ENCODE measurements around the gene HYAL4. TPM values are rescaled to one million over a fixed set of nuclear protein-coding genes. Genes with fewer than 3 reads are reported as not detected.

The HYAL4 gene
- not detected for total RNA-seq

DNA sequence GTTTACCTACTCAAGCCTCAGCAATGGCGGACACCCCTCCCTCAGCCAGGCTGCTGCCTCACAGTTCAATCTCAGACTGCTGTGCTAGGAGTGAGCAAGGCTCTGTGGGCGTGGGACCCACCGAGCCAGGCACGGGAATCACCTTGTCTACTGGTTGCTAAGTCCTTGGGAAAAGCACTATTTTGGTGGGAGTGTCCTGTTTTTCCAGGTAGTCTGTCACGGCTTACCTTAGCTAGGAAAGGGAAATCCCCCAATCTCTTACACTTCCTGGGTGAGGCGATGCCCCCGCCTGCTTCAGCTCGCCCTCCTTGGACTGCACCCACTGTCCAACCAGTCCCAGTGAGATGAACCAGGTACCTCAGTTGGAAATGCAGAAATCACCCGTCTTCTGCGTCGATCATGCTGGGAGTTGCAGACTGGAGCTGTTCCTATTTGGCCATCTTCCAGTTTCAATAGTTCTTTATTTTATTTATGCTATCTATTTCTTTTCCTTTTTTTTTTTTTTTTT, at the start of gene HYAL4:
Gene HYAL4, plus strand, starts transcription at position 458 of the 508 bp plus-strand sequence. CDS start 23,105 bp downstream, outside the sequence.
- no peaks in the 10 kb centered on the region for H3K27me3 ChIP-seq
- no peak within 1 kb of the TSS for H3K4me3 ChIP-seq
- TF ChIP-seq POLR2A (IDR thresholded peaks at IDR 0.05): no peak
- no peaks in the 10 kb centered on the region for H3K36me3 ChIP-seq
- H3K4me1 ChIP-seq: no peaks in the 10 kb centered on the region
- no peak within 1 kb of the TSS for H3K27ac ChIP-seq
- peaks cover 0 to 6% (median 0%) of the 10 kb centered on the region in 4 donors for H3K9me3 ChIP-seq
- WGBS, 2 donors: 77 to 83% methylated on average over 10 to 11 of the region's 11 CpGs
- no peak for DNase-seq (ENCODE audit: low spot score in 2 of 2)

DNA sequence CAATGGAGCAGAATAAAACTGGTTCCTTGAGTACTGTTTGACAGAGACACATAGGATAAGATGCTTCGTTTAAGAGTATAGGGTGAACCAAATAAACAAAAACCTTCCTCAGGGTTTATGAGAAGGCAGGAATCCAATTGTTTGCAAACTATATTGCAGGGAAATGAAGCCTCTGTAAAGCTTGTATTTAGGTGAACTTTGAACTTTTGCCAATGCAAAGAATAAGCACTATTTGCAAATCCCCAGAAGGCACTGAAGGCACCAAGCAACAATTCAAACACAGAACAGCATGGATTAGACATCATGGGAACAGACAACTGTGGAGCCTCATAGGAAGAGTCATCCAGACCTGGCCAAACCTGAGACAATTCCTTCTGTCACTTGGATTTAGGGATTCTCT, 49.1 kb upstream of the HYAL4 start:
- Histone ChIP-seq H3K4me3 (no peak overlapping the region), H3K4me1 (peaks cover 0 to 15% (median 0%) of the 10 kb centered on the region in 4 donors), H3K27me3 (no peaks in the 10 kb centered on the region), H3K36me3 (no peaks in the 10 kb centered on the region), H3K9me3 (no peaks in the 10 kb centered on the region), H3K27ac (no peak overlapping the region)
- DNase-seq (ENCODE audit: low spot score in 2 of 2): no peak
- 60 to 72% methylated on average over 1 of the region's 1 CpG for WGBS, 2 donors
- TF ChIP-seq, protein P1, sequence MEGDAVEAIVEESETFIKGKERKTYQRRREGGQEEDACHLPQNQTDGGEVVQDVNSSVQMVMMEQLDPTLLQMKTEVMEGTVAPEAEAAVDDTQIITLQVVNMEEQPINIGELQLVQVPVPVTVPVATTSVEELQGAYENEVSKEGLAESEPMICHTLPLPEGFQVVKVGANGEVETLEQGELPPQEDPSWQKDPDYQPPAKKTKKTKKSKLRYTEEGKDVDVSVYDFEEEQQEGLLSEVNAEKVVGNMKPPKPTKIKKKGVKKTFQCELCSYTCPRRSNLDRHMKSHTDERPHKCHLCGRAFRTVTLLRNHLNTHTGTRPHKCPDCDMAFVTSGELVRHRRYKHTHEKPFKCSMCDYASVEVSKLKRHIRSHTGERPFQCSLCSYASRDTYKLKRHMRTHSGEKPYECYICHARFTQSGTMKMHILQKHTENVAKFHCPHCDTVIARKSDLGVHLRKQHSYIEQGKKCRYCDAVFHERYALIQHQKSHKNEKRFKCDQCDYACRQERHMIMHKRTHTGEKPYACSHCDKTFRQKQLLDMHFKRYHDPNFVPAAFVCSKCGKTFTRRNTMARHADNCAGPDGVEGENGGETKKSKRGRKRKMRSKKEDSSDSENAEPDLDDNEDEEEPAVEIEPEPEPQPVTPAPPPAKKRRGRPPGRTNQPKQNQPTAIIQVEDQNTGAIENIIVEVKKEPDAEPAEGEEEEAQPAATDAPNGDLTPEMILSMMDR (IDR thresholded peaks at IDR 0.05): no peak
- TF ChIP-seq EP300 (IDR thresholded peaks at IDR 0.05) (no peak), POLR2A (IDR thresholded peaks at IDR 0.05) (no peak)

DNA sequence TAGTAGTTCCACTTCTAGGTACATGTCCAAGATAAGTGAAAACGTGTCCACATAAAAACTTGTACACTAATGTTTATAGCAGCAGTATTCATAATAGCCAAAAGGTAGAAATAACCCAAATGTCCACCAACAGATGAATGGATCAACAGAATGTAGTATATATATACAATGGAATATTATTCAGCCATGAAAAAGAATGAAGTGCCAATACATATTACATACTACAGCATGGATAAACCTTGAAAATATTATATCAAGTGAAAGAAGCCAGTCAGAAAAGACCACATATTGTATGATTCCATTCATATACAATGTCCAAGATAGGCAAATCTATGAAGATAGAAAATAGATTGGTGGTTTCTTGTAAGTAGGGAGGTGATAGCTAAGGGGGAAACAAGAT, 48.4 kb upstream of the HYAL4 start:
- H3K27ac ChIP-seq: no peak overlapping the region
- no peaks in the 10 kb centered on the region for H3K27me3 ChIP-seq
- TF ChIP-seq, protein P1 (IDR thresholded peaks at IDR 0.05): no peak
- TF ChIP-seq EP300 (IDR thresholded peaks at IDR 0.05) (no peak), POLR2A (IDR thresholded peaks at IDR 0.05) (no peak)
- H3K9me3 ChIP-seq: no peaks in the 10 kb centered on the region
- no peak overlapping the region for H3K4me3 ChIP-seq
- peaks cover 0 to 15% (median 0%) of the 10 kb centered on the region in 4 donors for H3K4me1 ChIP-seq
- no peaks in the 10 kb centered on the region for H3K36me3 ChIP-seq
- no peak for DNase-seq (ENCODE audit: low spot score in 2 of 2)
- WGBS, 2 donors: 86 to 89% methylated on average over 1 of the region's 1 CpG

DNA sequence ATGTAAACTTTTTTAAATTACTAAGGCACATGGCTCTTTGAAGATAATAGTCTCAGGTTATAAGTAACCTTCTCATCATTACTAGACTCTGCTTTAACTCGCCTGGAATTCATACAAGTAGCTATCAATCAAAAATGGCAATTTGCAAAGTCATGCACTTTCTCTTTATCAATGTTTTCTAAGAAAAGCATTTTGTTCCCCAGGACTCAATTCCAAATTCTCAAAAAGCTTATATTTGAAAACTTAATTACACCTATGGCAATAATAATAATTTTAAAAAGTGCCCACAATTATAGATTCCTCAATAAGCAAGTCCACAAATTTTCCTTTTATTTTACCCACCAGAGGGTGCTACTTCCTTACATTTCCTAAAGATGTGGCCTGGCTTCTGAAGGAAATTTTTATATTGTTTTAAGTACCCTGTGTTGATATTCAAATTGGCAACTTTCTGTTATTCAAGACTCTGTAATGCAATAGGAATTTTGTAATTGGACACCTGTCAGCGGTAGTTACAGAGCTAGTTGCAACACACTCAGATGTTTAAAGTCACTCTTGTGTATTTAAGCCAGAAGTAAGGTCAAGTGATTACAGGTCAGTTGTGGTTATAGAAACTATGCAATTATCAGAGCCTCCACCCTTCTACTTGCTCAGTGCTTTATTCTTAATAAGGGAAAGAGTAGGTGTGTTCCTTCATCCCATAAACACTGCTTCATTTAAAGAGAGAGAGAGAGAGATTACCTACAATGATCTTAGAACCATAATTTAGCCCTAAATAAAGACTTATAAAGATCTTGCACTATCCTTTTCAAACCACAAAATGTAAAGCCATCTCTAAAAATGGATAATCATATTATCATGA, 47.1 kb upstream of the HYAL4 start:
- Histone ChIP-seq H3K4me1 (peaks cover 0 to 15% (median 0%) of the 10 kb centered on the region in 4 donors), H3K36me3 (no peaks in the 10 kb centered on the region), H3K27ac (peak overlapping the region in 1 of 4 donors; percentile 34), H3K9me3 (no peaks in the 10 kb centered on the region), H3K27me3 (no peaks in the 10 kb centered on the region), H3K4me3 (no peak overlapping the region)
- WGBS, 2 donors: 49 to 53% methylated on average over 2 of the region's 2 CpGs
- DNase-seq (ENCODE audit: low spot score in 2 of 2): no peak
- TF ChIP-seq EP300 (IDR thresholded peaks at IDR 0.05) (peak in 1 of 2 donors; percentile 16), POLR2A (IDR thresholded peaks at IDR 0.05) (no peak)
- TF ChIP-seq, protein P1 (IDR thresholded peaks at IDR 0.05): peak; percentile 33 to 61 (median 54)

- 82 to 84% methylated on average over 6 of the region's 6 CpGs for WGBS, 2 donors
- Histone ChIP-seq H3K4me1 (peaks cover 0 to 15% (median 0%) of the 10 kb centered on the region in 4 donors), H3K27ac (peak overlapping the region in 1 of 4 donors; percentile 34), H3K27me3 (no peaks in the 10 kb centered on the region), H3K9me3 (no peaks in the 10 kb centered on the region), H3K36me3 (no peaks in the 10 kb centered on the region), H3K4me3 (no peak overlapping the region)
- TF ChIP-seq, protein P1 (IDR thresholded peaks at IDR 0.05): no peak
- TF ChIP-seq EP300 (IDR thresholded peaks at IDR 0.05): no peak
- TF ChIP-seq POLR2A (IDR thresholded peaks at IDR 0.05): no peak
- no peak for DNase-seq (ENCODE audit: low spot score in 2 of 2)
These were observed 46.3 kb upstream of the HYAL4 start for GRCh38 chr7:123798532-123799188.
